SU-DHL-6 (cell line): ENCODE results near the gene SH3RF3.

Experiments used
- H2AFZ ChIP-seq: fragments of 200-600 bp; sonication (generic); 2 replicates; pipeline ENCODE4 v1.6.1; 2014; ENCODE audit warnings: low read depth, mild to moderate bottlenecking, moderate library complexity, mixed read lengths, antibody characterized with exemption, low read length; ENCODE audit not compliant: severe bottlenecking
- H3F3A ChIP-seq: fragments of 200-600 bp; shearing (Covaris generic); 2 replicates; pipeline ENCODE4 v1.6.0; 2016; ENCODE audit warnings: antibody characterized with exemption, mild to moderate bottlenecking; ENCODE audit not compliant: insufficient read depth
- H3K27ac ChIP-seq: fragments of 200-600 bp; sonication (generic); 2 replicates; pipeline ENCODE4 v1.5.1; 2016; ENCODE audit warnings: low read depth, mild to moderate bottlenecking, low read length, moderate library complexity, mixed read lengths
- H3K27me3 ChIP-seq: fragments of 200-600 bp; sonication (generic), shearing (Covaris generic); 2 replicates; pipeline ENCODE4 v1.6.0; 2014; ENCODE audit warnings: mild to moderate bottlenecking, low read length
- H3K36me3 ChIP-seq: fragments of 200-600 bp; sonication (generic); 2 replicates; pipeline ENCODE4 v1.6.1; 2014; ENCODE audit warnings: mild to moderate bottlenecking, low read length, mixed read lengths
- H3K4me2 ChIP-seq: fragments of 300-600, 200-600 bp; shearing (Covaris generic), sonication (generic); 2 replicates; pipeline ENCODE4 v1.6.0; 2014; ENCODE audit warnings: low read length, low read depth, mild to moderate bottlenecking; ENCODE audit not compliant: poor library complexity, severe bottlenecking
- H3K4me3 ChIP-seq: fragments of 200-600 bp; sonication (generic); 2 replicates; pipeline ENCODE4 v1.5.1; 2014; ENCODE audit warnings: antibody characterized with exemption, low read length, mild to moderate bottlenecking, mixed read lengths; ENCODE audit not compliant: insufficient read depth, poor library complexity, severe bottlenecking
- H3K79me2 ChIP-seq: fragments of 200-600 bp; sonication (generic); 2 replicates; pipeline ENCODE4 v1.6.1; 2014; ENCODE audit warnings: mild to moderate bottlenecking, low read length, moderate library complexity; ENCODE audit not compliant: insufficient read depth
- H3K9ac ChIP-seq: fragments of 200-600 bp; sonication (generic); 2 replicates; pipeline ENCODE4 v1.7.0; 2014; ENCODE audit warnings: mild to moderate bottlenecking, low read length
- H3K9me2 ChIP-seq: fragments of 200-600 bp; sonication (generic); replicated peaks from 2 replicates; pipeline ENCODE4 v1.6.1; 2014; ENCODE audit warnings: low read length; ENCODE audit not compliant: insufficient read depth
- H3K9me3 ChIP-seq: fragments of 200-600 bp; sonication (generic); 2 replicates; pipeline ENCODE4 v1.6.1; 2014; ENCODE audit warnings: low read length, mixed read lengths; ENCODE audit not compliant: insufficient read depth
- H4K20me1 ChIP-seq: fragments of 200-600 bp; sonication (generic); 2 replicates; pipeline ENCODE4 v1.6.1; 2014; ENCODE audit warnings: low read depth, mild to moderate bottlenecking, antibody characterized with exemption, low read length, moderate library complexity, mixed read lengths
- CTCF ChIP-seq: fragments of 200-600 bp; sonication (generic); IDR thresholded peaks from one replicate; pipeline ENCODE4 v1.5.1; 2017; ENCODE audit warnings: antibody characterized with exemption, mild to moderate bottlenecking, low read length, moderate library complexity; ENCODE audit not compliant: insufficient read depth, poor library complexity, severe bottlenecking
- EZH2phosphoT487 ChIP-seq: fragments of 200-600 bp; sonication (generic), shearing (Covaris generic); conservative IDR thresholded peaks from 2 replicates; pipeline ENCODE4 v1.6.1; 2018; ENCODE audit warnings: mild to moderate bottlenecking, antibody characterized with exemption, low read length, moderate library complexity, mixed read lengths

The SH3RF3 gene

DNA sequence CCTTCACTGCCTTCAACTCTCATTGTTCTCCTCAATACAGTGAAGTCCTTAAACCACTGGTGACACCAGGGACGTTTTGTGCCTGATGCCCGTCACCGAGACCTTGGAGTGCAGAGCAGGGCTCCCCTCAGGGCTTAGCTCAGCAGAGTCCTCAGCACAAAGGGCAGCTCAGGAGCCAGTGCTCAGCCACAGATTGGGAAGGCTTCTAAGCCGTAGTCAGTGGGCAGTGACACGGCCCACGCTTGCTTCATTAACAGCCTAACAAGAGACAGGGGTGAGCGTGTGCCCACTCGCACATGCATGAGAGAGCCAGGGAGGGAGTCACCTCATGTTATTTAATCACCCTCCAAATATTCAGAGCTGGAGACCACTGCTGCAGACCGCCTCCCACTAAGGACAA lies 137.5 kb downstream of the SH3RF3 start:
- Histone ChIP-seq H2AFZ (no peak overlapping the region), H4K20me1 (no peaks in the 10 kb centered on the region), H3K9me2 (no peaks in the 10 kb centered on the region), H3K9ac (no peak overlapping the region), H3K36me3 (no peaks in the 10 kb centered on the region), H3K79me2 (no peaks in the 10 kb centered on the region), H3K27me3 (no peaks in the 10 kb centered on the region), H3K9me3 (no peaks in the 10 kb centered on the region), H3K4me2 (no peak overlapping the region), H3F3A (no peaks in the 10 kb centered on the region), H3K27ac (no peak overlapping the region), H3K4me3 (no peak overlapping the region)
- TF ChIP-seq CTCF: no peak
- no peak for TF ChIP-seq EZH2phosphoT487

DNA sequence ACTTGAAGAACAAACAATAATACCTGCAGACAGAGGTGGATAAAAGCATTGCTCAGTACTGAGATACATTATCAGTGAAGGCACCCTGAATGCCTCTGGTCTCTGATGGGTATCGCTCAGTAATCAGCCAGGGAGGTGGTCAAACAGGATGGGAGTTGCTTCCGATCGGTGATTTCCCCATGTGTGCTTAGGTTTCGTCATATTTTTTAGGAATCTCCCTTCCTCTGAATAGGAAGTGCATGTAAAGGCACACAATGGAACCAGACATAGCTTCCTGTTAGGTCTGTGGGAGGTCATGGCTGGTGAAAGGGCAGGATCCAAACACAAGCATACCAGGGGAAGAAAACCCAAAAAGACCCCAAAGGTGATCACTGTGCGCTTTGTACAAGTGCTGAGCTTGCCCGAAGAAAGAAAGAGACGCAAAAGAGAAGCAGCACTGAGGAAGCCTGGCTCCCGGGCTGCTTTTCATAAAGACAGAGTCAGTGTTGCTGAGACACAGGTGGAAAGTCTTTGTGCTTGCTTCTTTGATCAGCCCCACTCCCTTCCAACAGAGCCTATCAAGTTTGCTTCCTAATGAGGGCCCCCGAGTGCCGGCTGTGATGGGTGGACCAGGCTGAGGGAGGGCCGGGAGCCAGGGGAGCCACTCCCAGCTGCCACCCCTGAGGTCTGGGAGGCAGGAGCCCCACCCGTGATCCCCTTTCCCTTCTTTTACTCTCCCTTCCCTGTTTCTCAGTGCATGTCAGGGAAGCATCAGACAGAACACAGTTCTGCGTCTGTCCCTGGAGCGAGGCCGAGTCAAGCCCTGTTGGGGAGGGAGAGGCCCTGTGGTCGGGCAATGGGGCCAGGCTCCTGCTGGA lies 138.2 kb downstream of the SH3RF3 start:
- Histone ChIP-seq H3F3A (no peaks in the 10 kb centered on the region), H3K27ac (no peak overlapping the region), H3K9me2 (no peaks in the 10 kb centered on the region), H3K4me3 (no peak overlapping the region), H3K27me3 (no peaks in the 10 kb centered on the region), H3K4me2 (no peak overlapping the region), H4K20me1 (no peaks in the 10 kb centered on the region), H3K79me2 (no peaks in the 10 kb centered on the region), H3K9me3 (no peaks in the 10 kb centered on the region), H3K9ac (no peak overlapping the region), H2AFZ (no peak overlapping the region), H3K36me3 (no peaks in the 10 kb centered on the region)
- TF ChIP-seq EZH2phosphoT487 (no peak), CTCF (no peak)

GRCh38 chr2:109268916-109269315 lies 139.9 kb downstream of the SH3RF3 start:
- no peaks in the 10 kb centered on the region for H3K9me3 ChIP-seq
- no peaks in the 10 kb centered on the region for H3K27me3 ChIP-seq
- no peaks in the 10 kb centered on the region for H3K79me2 ChIP-seq
- H3K36me3 ChIP-seq: no peaks in the 10 kb centered on the region
- no peak for TF ChIP-seq EZH2phosphoT487
- TF ChIP-seq CTCF: no peak
- no peaks in the 10 kb centered on the region for H3F3A ChIP-seq
- H4K20me1 ChIP-seq: no peaks in the 10 kb centered on the region
- H2AFZ ChIP-seq: no peak overlapping the region
- no peak overlapping the region for H3K9ac ChIP-seq
- H3K4me3 ChIP-seq: no peak overlapping the region
- H3K27ac ChIP-seq: no peak overlapping the region
- no peak overlapping the region for H3K4me2 ChIP-seq
- H3K9me2 ChIP-seq: no peaks in the 10 kb centered on the region
